H54 (cell line): Measurements from ENCODE around the gene ZNF264.
A peak's percentile ranks its signal among the peaks of the same experiment; 100 is the strongest.

Experiments used
- DNase-seq: peaks from one replicate; pipeline ENCODE4 v3.0.0; 2011; ENCODE audit warnings: low spot score, mixed read lengths; ENCODE audit not compliant: insufficient read length
- FAIRE-seq: peaks from 3 replicates; lab custom pipeline; 2011; peaks lifted over from hg19 to GRCh38; lab: Jason Lieb, UNC
- POLR2A ChIP-seq: IDR thresholded peaks from 2 replicates; pipeline ENCODE4 v1.6.1; 2011; ENCODE audit warnings: low read depth, mild to moderate bottlenecking, low read length

ZNF264 gene

GRCh38 chr19:57269515-57270250 is 78.4 kb downstream of the ZNF264 start:
- peak; percentile 46 for DNase-seq
- FAIRE-seq = no peak

GRCh38 chr19:57271280-57271679 is 80.0 kb downstream of the ZNF264 start:
- FAIRE-seq = no peak
- no peak for DNase-seq
- TF ChIP-seq POLR2A = no peak

More at GRCh38 chr19:57269515-57270250, 78.4 kb downstream of the ZNF264 start:
- no peak for TF ChIP-seq POLR2A
